Vagina (tissue), 2 donors: ENCODE measurements around the gene STOX2.

Source experiments
- CTCF ChIP-seq, 3 experiments: fragments of 450-650 bp in 2 of 3; fragments of 200-600 bp in 1 of 3; sonication (generic) in 1 of 3; IDR thresholded peaks; one replicate each; pipeline ENCODE4 v1.5.1; 2017 to 2019; ENCODE audit warnings: antibody characterized with exemption in 3 of 3, mild to moderate bottlenecking in 2 of 3, moderate library complexity in 2 of 3
- POLR2A ChIP-seq, 2 donors: fragments of 450-650 bp; IDR thresholded peaks; one replicate each; pipeline ENCODE4 v1.6.1; 2017; ENCODE audit warnings: antibody characterized with exemption in 2 of 2, mild to moderate bottlenecking in 2 of 2, moderate library complexity in 2 of 2
- POLR2AphosphoS5 ChIP-seq, 2 donors: sonication (generic); formaldehyde crosslinking; IDR thresholded peaks; one replicate each; pipeline ENCODE4 v1.9.0; 2017; ENCODE audit warnings: antibody characterized with exemption in 2 of 2, mild to moderate bottlenecking in 2 of 2, low read depth in 1 of 2; ENCODE audit not compliant: insufficient read depth in 1 of 2

- TF ChIP-seq CTCF (IDR thresholded peaks at IDR 0.05) (no peak), POLR2A (IDR thresholded peaks at IDR 0.05) (no peak), POLR2AphosphoS5 (IDR thresholded peaks at IDR 0.05; ENCODE audit: insufficient read depth in 1 of 2, low read depth in 1 of 2) (no peak)
Measured at GRCh38 chr4:184030036-184030435, 124.9 kb downstream of the STOX2 start.
